Measurements from ENCODE around the gene TMEM131L.

The TMEM131L gene

GRCh38 chr4:153485359-153485758 lies 19.2 kb downstream of the TMEM131L start:
- no peaks in the 10 kb centered on the region for H3K27me3 ChIP-seq
- no peak overlapping the region for H3K27ac ChIP-seq
- TF ChIP-seq CTCF (IDR thresholded peaks at IDR 0.05): no peak
- H3K4me3 ChIP-seq (ENCODE audit: low read depth in 1 of 2, low read length in 1 of 2): no peak overlapping the region
- no peaks in the 10 kb centered on the region for H3K9me3 ChIP-seq
- peaks cover 20% of the 10 kb centered on the region for H3K36me3 ChIP-seq
- H3K4me1 ChIP-seq (ENCODE audit: control insufficient read depth in 1 of 2, insufficient read depth in 1 of 2, low read depth in 1 of 2, low read length in 1 of 2): peaks cover 43 to 46% of the 10 kb centered on the region in 2 experiments

GRCh38 chr4:153485860-153486259 lies 19.7 kb downstream of the TMEM131L start:
- no peaks in the 10 kb centered on the region for H3K27me3 ChIP-seq
- peaks cover 39 to 44% of the 10 kb centered on the region in 2 experiments for H3K4me1 ChIP-seq (ENCODE audit: control insufficient read depth in 1 of 2, insufficient read depth in 1 of 2, low read depth in 1 of 2, low read length in 1 of 2)
- H3K27ac ChIP-seq: peak overlapping the region; percentile 85
- peaks cover 19% of the 10 kb centered on the region for H3K36me3 ChIP-seq
- no peak for TF ChIP-seq CTCF (IDR thresholded peaks at IDR 0.05)
- H3K9me3 ChIP-seq: no peaks in the 10 kb centered on the region
- H3K4me3 ChIP-seq (ENCODE audit: low read depth in 1 of 2, low read length in 1 of 2): no peak overlapping the region

- Histone ChIP-seq H3K36me3 (peaks cover 14% of the 10 kb centered on the region), H3K4me1 (ENCODE audit: control insufficient read depth in 1 of 2, insufficient read depth in 1 of 2, low read depth in 1 of 2, low read length in 1 of 2) (peaks cover 41 to 49% of the 10 kb centered on the region in 2 experiments), H3K27me3 (no peaks in the 10 kb centered on the region), H3K4me3 (ENCODE audit: low read depth in 1 of 2, low read length in 1 of 2) (no peak overlapping the region), H3K9me3 (no peaks in the 10 kb centered on the region), H3K27ac (peak overlapping the region; percentile 85)
- TF ChIP-seq CTCF (IDR thresholded peaks at IDR 0.05): no peak
Observed at GRCh38 chr4:153486281-153487151, 20.4 kb downstream of the TMEM131L start.

GRCh38 chr4:153488006-153488891 lies 22.1 kb downstream of the TMEM131L start:
- no peaks in the 10 kb centered on the region for H3K27me3 ChIP-seq
- no peak for TF ChIP-seq CTCF (IDR thresholded peaks at IDR 0.05)
- H3K27ac ChIP-seq: peak overlapping the region; percentile 85
- peaks cover 10% of the 10 kb centered on the region for H3K36me3 ChIP-seq
- H3K9me3 ChIP-seq: no peaks in the 10 kb centered on the region
- H3K4me1 ChIP-seq (ENCODE audit: control insufficient read depth in 1 of 2, insufficient read depth in 1 of 2, low read depth in 1 of 2, low read length in 1 of 2): peaks cover 44 to 49% of the 10 kb centered on the region in 2 experiments
- H3K4me3 ChIP-seq (ENCODE audit: low read depth in 1 of 2, low read length in 1 of 2): peak overlapping the region; percentile 28 to 46

- H3K27me3 ChIP-seq: no peaks in the 10 kb centered on the region
- peaks cover 17% of the 10 kb centered on the region for H3K36me3 ChIP-seq
- H3K9me3 ChIP-seq: no peaks in the 10 kb centered on the region
- H3K4me3 ChIP-seq (ENCODE audit: low read depth in 1 of 2, low read length in 1 of 2): no peak overlapping the region
- no peak for TF ChIP-seq CTCF (IDR thresholded peaks at IDR 0.05)
- peak overlapping the region; percentile 85 for H3K27ac ChIP-seq
- peaks cover 44 to 49% of the 10 kb centered on the region in 2 experiments for H3K4me1 ChIP-seq (ENCODE audit: control insufficient read depth in 1 of 2, insufficient read depth in 1 of 2, low read depth in 1 of 2, low read length in 1 of 2)
Observed at GRCh38 chr4:153489856-153490558, 23.8 kb downstream of the TMEM131L start.
